HG02763 (cell line): ENCODE data around the gene MT1G.
"Not testable (repeated sequence)": the region's sequence is repeated elsewhere in the genome, so short reads cannot be mapped to it uniquely, and the experiment has no call there.

Experiments
- ATAC-seq: cut with Tn5 transposase; IDR thresholded peaks from one replicate; pipeline ENCODE4 v1.9.1; 2021; ENCODE audit warnings: mild to moderate bottlenecking, moderate library complexity; ENCODE audit not compliant: unreplicated experiment

The MT1G gene

DNA sequence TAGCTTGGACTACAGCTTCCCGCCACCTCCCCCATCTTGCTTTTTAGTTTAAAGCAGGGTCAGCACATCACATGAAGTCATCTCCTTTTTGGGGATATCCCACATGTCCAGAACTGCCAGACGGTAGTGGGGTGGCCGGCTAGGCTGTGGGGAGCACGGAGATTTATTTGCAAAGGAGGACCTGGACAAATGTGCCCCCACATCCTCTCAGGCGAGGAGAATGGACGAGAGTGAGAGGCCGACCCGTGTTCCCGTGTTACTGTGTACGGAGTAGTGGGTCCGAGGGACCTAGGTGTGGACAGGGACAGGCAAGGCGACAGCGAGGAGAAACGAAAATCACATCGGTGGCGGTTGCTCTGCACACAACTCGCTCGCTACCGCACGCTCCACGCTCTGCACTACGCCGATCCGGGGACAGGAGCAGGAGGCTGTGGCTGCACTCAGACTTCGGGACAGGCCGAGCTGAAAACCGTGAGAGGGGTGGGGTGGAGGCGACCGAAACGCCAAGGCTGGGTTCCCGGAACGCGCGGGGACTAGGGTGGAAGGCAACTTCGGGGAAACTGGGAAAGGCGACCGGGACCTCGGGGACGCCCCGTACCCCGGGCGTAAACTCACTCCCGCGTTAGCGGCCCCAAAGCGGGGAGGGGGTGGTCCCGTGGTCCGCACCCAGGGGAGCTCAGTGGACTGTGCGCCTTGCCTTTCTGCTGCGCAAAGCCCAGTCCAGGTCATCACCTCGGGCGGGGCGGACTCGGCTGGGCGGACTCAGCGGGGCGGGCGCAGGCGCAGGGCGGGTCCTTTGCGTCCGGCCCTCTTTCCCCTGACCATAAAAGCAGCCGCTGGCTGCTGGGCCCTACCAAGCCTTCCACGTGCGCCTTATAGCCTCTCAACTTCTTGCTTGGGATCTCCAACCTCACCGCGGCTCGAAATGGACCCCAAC is 29.8 kb downstream of the MT1G start, which contains the start of gene MT1A:
MT1A (plus strand) TSS at position 853 of the 937 bp plus-strand sequence; CDS start at position 926, 73 bp downstream.
- ATAC-seq: no peak

- ATAC-seq: no peak
These were observed 31.1 kb downstream of the MT1G start for GRCh38 chr16:56636616-56637413.

DNA sequence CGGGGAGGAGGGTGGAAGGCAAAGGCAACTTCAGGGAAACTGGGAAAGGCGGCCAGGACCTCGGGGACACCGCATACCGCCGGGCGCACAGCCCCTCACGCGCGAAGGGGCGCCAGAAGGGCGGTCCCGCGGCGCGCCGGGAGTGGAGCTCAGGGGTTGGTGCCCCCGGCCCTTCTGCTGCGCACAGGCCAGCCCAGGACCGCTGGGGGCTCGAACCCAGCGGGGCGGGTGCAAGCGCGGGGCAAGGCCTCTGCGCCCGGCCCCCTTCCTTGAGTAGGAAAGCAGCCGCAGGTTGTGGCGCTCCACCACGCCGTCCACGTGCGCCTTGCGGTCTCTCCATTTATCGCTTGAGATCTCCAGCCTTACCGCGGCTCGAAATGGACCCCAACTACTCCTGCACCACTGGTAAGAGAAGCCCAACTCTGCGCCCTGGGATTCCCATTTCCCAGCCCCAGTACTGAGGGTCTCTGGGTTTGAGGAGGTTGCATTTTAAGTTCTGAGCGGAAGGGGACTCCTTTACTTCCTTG is 32.4 kb downstream of the MT1G start:
- no peak for ATAC-seq

GRCh38 chr16:56634715-56635440 is 33.0 kb downstream of the MT1G start:
- ATAC-seq: no peak

DNA sequence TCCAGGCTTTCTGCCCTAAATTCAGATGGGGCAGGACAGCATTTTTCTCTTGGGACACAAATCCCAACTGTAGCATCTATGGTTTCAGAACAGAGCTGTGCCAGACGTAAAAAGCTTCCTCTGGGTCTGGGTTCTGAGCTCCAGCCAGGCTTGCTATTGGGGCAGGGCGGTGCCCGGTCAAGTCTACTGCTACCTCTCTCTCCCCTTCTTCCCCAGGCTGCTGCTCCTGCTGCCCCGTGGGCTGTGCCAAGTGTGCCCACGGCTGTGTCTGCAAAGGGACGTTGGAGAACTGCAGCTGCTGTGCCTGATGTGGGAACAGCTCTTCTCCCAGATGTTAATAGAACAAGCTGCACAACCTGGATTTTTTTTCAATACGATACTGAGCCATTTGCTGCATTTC is 34.3 kb downstream of the MT1G start:
- ATAC-seq: no peak

DNA sequence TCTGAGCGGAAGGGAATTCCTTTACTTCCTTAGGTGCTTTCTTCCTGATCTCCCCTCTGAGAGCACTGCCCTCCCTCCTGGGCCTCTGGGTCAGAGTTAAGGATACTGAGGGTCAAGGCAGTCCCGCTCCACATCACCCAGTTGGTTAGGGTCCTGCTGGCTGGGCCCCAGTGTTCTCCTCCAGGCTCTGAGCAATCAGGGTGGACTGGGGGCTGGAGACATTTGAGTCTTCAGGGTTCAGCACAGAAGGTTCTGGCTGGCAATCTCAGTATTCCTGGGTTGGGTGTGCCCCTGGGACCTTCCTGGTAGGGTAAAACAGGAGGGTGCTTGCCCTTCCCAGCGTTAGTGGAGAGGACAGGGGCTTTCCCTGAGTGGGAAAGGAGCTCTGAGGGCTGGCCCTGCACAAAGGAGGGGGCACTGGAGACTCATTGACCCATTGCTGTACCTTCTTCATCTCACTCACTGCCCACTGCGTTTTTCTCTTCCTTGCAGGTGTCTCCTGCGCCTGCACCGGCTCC is 35.0 kb downstream of the MT1G start:
- no peak for ATAC-seq

- ATAC-seq: no peak
These were observed 35.6 kb downstream of the MT1G start, which contains the start of gene MT1M for GRCh38 chr16:56632156-56632847. Gene MT1M (plus strand): TSS chr16:56632659. CDS start chr16:56632732, 73 bp downstream.

- no peak for ATAC-seq
These were observed 36.1 kb downstream of the MT1G start for GRCh38 chr16:56631832-56632155.

GRCh38 chr16:56631197-56631596 is 36.7 kb downstream of the MT1G start:
- ATAC-seq: no peak

DNA sequence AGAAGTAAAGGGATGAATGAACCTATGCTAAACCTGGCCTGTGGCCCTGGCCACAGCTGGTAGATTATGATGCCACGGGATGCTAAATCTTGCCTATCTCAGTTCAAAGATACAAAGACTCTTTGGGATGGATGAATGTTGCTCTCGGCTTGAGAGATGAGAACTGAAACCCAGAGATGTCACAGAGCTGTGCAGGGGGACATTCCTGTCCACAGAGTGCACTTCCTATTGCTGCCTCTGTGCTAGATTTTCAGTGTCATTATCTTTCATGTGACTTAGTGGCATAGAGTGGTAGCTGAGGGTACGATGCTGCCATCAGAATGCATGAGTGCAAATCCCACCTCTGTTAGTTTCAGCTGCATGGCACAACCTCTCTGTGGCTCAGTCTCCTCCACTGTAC is 37.7 kb downstream of the MT1G start:
- peak; percentile 72 for ATAC-seq

- no peak for ATAC-seq
These were observed 38.3 kb downstream of the MT1G start for GRCh38 chr16:56629531-56629930.

GRCh38 chr16:56628486-56629350 is 39.1 kb downstream of the MT1G start:
- ATAC-seq: no peak

DNA sequence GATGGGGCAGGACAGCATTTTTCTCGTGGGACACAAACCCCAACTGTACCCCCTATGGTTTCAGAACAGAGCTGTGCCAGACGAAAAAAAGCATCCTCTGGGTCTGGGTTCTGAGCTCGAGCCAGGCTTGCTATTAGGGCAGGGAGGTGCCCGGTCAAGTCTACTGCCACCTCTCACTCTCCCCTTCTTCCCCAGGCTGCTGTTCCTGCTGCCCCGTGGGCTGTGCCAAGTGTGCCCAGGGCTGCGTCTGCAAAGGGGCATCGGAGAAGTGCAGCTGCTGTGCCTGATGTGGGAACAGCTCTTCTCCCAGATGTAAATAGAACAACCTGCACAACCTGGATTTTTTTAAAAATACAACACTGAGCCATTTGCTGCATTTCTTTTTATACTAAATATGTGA is 41.2 kb downstream of the MT1G start:
- ATAC-seq: no peak

GRCh38 chr16:56625943-56626654 is 41.8 kb downstream of the MT1G start:
- ATAC-seq: no peak

DNA sequence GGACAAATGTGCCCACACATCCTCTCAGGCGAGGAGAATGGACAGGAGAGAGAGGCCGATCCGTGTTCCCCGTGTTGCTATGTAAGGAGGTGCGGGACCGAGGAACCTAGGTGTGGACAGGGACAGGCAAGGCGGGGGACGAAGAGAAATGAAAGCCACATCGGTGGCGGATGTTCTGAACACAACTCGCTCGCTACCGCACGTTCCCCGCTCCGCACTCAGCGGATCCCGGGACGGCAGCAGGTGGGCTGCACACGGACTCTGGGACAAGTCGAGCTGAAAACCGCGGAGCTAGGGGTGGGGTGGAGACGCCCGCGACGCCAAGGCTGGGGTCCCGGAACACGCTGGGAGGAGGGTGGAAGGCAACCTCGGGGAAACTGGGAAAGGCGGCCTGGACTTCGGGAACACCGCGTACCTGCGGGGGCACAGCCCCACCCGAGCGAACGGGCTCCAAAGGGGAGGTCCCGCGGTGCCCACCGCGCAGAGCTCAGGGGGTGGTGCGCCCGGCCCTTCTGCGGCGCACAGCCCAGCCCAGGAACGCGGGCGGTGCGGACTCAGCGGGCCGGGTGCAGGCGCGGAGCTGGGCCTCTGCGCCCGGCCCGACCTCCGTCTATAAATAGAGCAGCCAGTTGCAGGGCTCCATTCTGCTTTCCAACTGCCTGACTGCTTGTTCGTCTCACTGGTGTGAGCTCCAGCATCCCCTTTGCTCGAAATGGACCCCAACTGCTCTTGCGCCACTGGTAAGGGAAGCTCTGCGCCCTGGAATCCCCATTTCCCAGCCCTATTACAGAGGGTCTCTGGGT is 42.5 kb downstream of the MT1G start, which contains the start of gene MT1E:
MT1E (plus strand) TSS at position 642 of the 803 bp plus-strand sequence; CDS start at position 713, 71 bp downstream.
- ATAC-seq: no peak

DNA sequence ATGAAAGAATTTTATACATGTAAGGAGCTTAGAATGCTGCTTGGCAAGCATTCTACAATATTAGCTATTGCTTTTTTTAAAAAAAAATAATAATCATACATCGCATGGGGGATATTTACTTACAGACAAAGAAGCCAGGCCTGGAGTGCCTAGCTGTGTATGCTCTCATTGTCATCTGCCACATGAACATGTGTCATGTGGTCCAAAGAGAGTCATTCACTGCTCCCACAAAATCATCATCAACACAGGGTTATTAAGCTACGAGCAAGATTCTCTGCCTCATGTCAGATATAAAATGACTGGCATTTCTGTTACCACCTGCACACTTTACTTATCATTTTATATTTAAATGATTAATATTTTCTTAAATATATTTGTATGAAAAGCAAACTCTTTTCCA is 44.2 kb downstream of the MT1G start:
- no peak for ATAC-seq

DNA sequence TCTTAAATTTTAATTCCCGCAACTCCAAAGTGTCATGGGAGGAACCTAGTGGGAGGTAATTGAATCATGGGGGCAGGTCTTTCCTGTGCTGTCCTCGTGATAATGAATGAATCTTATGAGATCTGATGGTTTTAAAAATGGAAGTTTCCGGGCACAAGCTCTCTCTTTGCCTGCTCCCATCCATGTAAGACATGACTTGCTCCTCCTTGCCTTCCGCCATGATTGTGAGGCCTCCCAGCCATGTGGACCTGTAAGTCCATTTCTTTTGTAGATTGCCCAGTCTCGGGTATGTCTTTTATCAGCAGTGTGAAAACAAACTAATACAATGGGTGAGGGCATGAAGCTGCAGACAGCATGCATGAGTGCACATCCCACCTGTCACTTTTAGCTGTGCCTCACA is 44.7 kb downstream of the MT1G start:
- ATAC-seq: not testable (repeated sequence)
